GM12878 (cell line): ENCODE results near the gene TP53I3. TPM values are rescaled to one million over a fixed set of nuclear protein-coding genes. Genes with fewer than 3 reads are reported as not detected.

Source experiments
- ATF7 ChIP-seq: fragments of 450-650 bp; IDR thresholded peaks from 2 replicates; pipeline ENCODE4 v1.6.1; 2016; ENCODE audit warnings: low read depth, mild to moderate bottlenecking
- CBX5 ChIP-seq: sonication (generic); IDR thresholded peaks from 2 replicates; pipeline ENCODE4 v1.6.1; 2016; ENCODE audit warnings: low read depth, moderate library complexity, mild to moderate bottlenecking, inconsistent platforms
- CREM ChIP-seq: IDR thresholded peaks from 2 replicates; pipeline ENCODE4 v1.6.1; 2014; ENCODE audit warnings: antibody characterized with exemption, low read depth
- EP300 ChIP-seq, 2 experiments: fragments of 150-350 bp in 1 of 2; IDR thresholded peaks; 2 replicates each; pipeline ENCODE4 v1.6.1; 2011 to 2012; ENCODE audit warnings: low read depth in 2 of 2, low read length in 2 of 2, borderline replicate concordance in 1 of 2, improper control_type of control experiment in 1 of 2, inconsistent platforms in 1 of 2; ENCODE audit not compliant: control insufficient read depth in 1 of 2
- FOS ChIP-seq: IDR thresholded peaks from 3 replicates; pipeline ENCODE4 v1.6.1; 2011; ENCODE audit warnings: borderline replicate concordance; ENCODE audit not compliant: insufficient read length; ENCODE audit errors: extremely low read depth
- GATAD2B ChIP-seq: fragments of 450-650 bp; conservative IDR thresholded peaks from 2 replicates; pipeline ENCODE4 v1.6.1; 2017; ENCODE audit warnings: low read depth, mild to moderate bottlenecking, moderate library complexity
- HDAC6 ChIP-seq: fragments of 200-600 bp; sonication (generic); IDR thresholded peaks from one replicate; pipeline ENCODE4 v1.8.0; 2017; ENCODE audit warnings: antibody characterized with exemption; ENCODE audit not compliant: unreplicated experiment
- HDGF ChIP-seq: fragments of 450-650 bp; IDR thresholded peaks from 2 replicates; pipeline ENCODE4 v1.6.1; 2016; ENCODE audit warnings: antibody characterized with exemption
- IRF4 ChIP-seq: IDR thresholded peaks from 2 replicates; pipeline ENCODE4 v1.6.1; 2011; ENCODE audit warnings: low read depth, low read length
- NBN ChIP-seq: fragments of 450-650 bp; IDR thresholded peaks from 2 replicates; pipeline ENCODE4 v1.6.1; 2016
- NR2C2 ChIP-seq: IDR thresholded peaks from 2 replicates; pipeline ENCODE4 v1.6.1; 2011; ENCODE audit warnings: borderline replicate concordance, low read depth; ENCODE audit not compliant: control insufficient read depth, insufficient read length
- NRF1 ChIP-seq: conservative IDR thresholded peaks from 2 replicates; pipeline ENCODE4 v1.6.1; 2011; ENCODE audit warnings: mild to moderate bottlenecking, low read depth, low read length, improper control_type of control experiment
- POLR2AphosphoS2 ChIP-seq: IDR thresholded peaks from 2 replicates; pipeline ENCODE4 v1.6.1; 2011; ENCODE audit warnings: low read depth, mild to moderate bottlenecking, low read length, improper control_type of control experiment, moderate library complexity
- POLR2AphosphoS5 ChIP-seq: IDR thresholded peaks from 2 replicates; pipeline ENCODE4 v1.6.1; 2011; ENCODE audit warnings: mild to moderate bottlenecking, low read length, inconsistent platforms
- RUNX3 ChIP-seq: IDR thresholded peaks from 2 replicates; pipeline ENCODE4 v1.6.1; 2012; ENCODE audit warnings: low read length, inconsistent platforms
- SP1 ChIP-seq: IDR thresholded peaks from one replicate; pipeline ENCODE4 v1.6.1; 2011; ENCODE audit warnings: low read depth, low read length
- ZBED1 ChIP-seq: IDR thresholded peaks from 2 replicates; pipeline ENCODE4 v1.6.1; 2016; ENCODE audit warnings: borderline replicate concordance
- ZZZ3 ChIP-seq: IDR thresholded peaks from 2 replicates; pipeline ENCODE4 v1.6.1; 2011; ENCODE audit warnings: low read depth; ENCODE audit not compliant: control insufficient read depth, insufficient read length
- polyA plus RNA-seq, 11 experiments: library from polyadenylated mRNA; depleted of rRNA in 4 of 11; unstranded in 6 of 11; stranded (reverse) in 5 of 11; fragments of >200 nt; fragmentation: Nextera tagmentation in 4 of 11; fragmentation: Illumina TruSeq in 1 of 11; extraction: Ambion mirVana in 4 of 11; extraction: Trizol in 1 of 11; gene quantifications; 1 replicate in 1 of 11; 2 replicates in 10 of 11; pipeline versions ENCODE4 v1.2.1 to v1.2.3, GENCODE V29; 2011 to 2016; ENCODE audit warnings: inconsistent platforms in 2 of 11, missing spikeins in 2 of 11, low read depth in 1 of 11
- total RNA-seq, 4 experiments: library from RNA; depleted of rRNA in 3 of 4; stranded (reverse); fragments of >200 nt in 3 of 4; fragmentation: Illumina TruSeq in 1 of 4; extraction: Trizol in 1 of 4; gene quantifications; 2 replicates each; pipeline versions ENCODE4 v1.2.1 to v1.2.3, GENCODE V29; 2013 to 2021
- TF ChIP-seq, protein P1 (sequence below): fragments of 450-650 bp; IDR thresholded peaks from 2 replicates; pipeline ENCODE4 v1.6.1; 2016; ENCODE audit warnings: mild to moderate bottlenecking
- TF ChIP-seq, protein P2 (sequence below): IDR thresholded peaks from 2 replicates; pipeline ENCODE4 v1.6.1; 2012; ENCODE audit warnings: low read length, inconsistent platforms
- TF ChIP-seq, protein P3 (sequence below): fragments of 450-650 bp; IDR thresholded peaks from 2 replicates; pipeline ENCODE4 v1.6.1; 2017; ENCODE audit warnings: mild to moderate bottlenecking, low read depth, inconsistent platforms; ENCODE audit not compliant: poor library complexity, severe bottlenecking
- TF ChIP-seq, protein P4 (sequence below): fragments of 450-650 bp; IDR thresholded peaks from 2 replicates; pipeline ENCODE4 v1.6.1; 2016; ENCODE audit warnings: mild to moderate bottlenecking, moderate library complexity, borderline replicate concordance

TP53I3 gene
- total and polyA plus RNA-seq, 10 of the 15 experiments (the other 5 are each of a cell fraction or from before 2014, with no cell fraction given): 1.4 to 57.4 (median 11.6) TPM

DNA sequence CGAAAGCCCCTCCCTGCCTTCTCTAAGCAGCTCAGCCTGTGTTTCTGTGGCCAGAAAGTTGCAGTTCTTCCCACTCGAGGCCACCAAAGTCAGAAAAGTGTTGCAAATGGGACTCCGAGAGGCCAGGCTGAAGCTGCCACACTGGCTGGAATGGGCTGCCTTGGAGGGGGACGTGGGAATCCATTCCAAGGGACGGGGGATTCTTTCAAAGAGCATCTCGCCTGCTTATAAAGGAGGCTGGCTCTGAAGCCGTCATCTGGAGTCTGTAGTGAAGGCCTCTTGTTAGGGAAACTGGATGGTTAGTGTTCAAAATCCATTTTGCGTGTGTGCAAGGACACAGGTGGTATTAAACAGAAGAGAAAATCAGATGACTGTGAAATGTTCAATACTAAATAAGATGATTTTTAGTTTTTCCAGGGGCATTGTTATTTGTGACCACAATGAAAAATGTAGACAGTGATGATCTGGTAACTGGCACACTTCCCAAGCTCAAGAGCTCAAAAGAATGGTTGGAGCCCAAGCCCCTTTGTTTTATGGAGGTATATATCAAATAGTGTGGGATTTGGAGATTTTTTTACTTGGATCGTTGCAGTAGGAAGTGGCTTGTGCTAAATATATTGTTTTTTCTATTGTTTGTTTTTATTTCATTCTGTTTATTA is 39.4 kb upstream of the TP53I3 start (continued):
- TF ChIP-seq HDAC6: no peak
- TF ChIP-seq IRF4: no peak
- no peak for TF ChIP-seq POLR2AphosphoS5
- TF ChIP-seq CBX5: 0 out of 2 replicates have a peak, but pooled peaks have one; percentile 5
- TF ChIP-seq EP300 (IDR thresholded peaks at IDR 0.05; ENCODE audit: borderline replicate concordance in 1 of 2, control insufficient read depth in 1 of 2, low read depth in 2 of 2, low read length in 2 of 2): no peak
- no peak for TF ChIP-seq ATF7
- TF ChIP-seq, protein P1, sequence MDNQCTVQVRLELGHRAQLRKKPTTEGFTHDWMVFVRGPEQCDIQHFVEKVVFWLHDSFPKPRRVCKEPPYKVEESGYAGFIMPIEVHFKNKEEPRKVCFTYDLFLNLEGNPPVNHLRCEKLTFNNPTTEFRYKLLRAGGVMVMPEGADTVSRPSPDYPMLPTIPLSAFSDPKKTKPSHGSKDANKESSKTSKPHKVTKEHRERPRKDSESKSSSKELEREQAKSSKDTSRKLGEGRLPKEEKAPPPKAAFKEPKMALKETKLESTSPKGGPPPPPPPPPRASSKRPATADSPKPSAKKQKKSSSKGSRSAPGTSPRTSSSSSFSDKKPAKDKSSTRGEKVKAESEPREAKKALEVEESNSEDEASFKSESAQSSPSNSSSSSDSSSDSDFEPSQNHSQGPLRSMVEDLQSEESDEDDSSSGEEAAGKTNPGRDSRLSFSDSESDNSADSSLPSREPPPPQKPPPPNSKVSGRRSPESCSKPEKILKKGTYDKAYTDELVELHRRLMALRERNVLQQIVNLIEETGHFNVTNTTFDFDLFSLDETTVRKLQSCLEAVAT: peak; percentile 53; the same call in 1 of the 2 replicates
- no peak for TF ChIP-seq ZZZ3
- TF ChIP-seq, protein P2, sequence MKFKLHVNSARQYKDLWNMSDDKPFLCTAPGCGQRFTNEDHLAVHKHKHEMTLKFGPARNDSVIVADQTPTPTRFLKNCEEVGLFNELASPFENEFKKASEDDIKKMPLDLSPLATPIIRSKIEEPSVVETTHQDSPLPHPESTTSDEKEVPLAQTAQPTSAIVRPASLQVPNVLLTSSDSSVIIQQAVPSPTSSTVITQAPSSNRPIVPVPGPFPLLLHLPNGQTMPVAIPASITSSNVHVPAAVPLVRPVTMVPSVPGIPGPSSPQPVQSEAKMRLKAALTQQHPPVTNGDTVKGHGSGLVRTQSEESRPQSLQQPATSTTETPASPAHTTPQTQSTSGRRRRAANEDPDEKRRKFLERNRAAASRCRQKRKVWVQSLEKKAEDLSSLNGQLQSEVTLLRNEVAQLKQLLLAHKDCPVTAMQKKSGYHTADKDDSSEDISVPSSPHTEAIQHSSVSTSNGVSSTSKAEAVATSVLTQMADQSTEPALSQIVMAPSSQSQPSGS: no peak
- no peak for TF ChIP-seq FOS
- no peak for TF ChIP-seq SP1
- no peak for TF ChIP-seq ZBED1
- no peak for TF ChIP-seq CREM
- TF ChIP-seq, protein P3, sequence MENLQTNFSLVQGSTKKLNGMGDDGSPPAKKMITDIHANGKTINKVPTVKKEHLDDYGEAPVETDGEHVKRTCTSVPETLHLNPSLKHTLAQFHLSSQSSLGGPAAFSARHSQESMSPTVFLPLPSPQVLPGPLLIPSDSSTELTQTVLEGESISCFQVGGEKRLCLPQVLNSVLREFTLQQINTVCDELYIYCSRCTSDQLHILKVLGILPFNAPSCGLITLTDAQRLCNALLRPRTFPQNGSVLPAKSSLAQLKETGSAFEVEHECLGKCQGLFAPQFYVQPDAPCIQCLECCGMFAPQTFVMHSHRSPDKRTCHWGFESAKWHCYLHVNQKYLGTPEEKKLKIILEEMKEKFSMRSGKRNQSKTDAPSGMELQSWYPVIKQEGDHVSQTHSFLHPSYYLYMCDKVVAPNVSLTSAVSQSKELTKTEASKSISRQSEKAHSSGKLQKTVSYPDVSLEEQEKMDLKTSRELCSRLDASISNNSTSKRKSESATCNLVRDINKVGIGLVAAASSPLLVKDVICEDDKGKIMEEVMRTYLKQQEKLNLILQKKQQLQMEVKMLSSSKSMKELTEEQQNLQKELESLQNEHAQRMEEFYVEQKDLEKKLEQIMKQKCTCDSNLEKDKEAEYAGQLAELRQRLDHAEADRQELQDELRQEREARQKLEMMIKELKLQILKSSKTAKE: no peak
- no peak for TF ChIP-seq NRF1
- TF ChIP-seq HDGF: 0 out of 2 replicates have a peak, but pooled peaks have one; percentile 47
- TF ChIP-seq, protein P4, sequence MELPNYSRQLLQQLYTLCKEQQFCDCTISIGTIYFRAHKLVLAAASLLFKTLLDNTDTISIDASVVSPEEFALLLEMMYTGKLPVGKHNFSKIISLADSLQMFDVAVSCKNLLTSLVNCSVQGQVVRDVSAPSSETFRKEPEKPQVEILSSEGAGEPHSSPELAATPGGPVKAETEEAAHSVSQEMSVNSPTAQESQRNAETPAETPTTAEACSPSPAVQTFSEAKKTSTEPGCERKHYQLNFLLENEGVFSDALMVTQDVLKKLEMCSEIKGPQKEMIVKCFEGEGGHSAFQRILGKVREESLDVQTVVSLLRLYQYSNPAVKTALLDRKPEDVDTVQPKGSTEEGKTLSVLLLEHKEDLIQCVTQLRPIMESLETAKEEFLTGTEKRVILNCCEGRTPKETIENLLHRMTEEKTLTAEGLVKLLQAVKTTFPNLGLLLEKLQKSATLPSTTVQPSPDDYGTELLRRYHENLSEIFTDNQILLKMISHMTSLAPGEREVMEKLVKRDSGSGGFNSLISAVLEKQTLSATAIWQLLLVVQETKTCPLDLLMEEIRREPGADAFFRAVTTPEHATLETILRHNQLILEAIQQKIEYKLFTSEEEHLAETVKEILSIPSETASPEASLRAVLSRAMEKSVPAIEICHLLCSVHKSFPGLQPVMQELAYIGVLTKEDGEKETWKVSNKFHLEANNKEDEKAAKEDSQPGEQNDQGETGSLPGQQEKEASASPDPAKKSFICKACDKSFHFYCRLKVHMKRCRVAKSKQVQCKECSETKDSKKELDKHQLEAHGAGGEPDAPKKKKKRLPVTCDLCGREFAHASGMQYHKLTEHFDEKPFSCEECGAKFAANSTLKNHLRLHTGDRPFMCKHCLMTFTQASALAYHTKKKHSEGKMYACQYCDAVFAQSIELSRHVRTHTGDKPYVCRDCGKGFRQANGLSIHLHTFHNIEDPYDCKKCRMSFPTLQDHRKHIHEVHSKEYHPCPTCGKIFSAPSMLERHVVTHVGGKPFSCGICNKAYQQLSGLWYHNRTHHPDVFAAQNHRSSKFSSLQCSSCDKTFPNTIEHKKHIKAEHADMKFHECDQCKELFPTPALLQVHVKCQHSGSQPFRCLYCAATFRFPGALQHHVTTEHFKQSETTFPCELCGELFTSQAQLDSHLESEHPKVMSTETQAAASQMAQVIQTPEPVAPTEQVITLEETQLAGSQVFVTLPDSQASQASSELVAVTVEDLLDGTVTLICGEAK: no peak; the same call in 1 of the 2 replicates
- TF ChIP-seq NBN: 0 out of 2 replicates have a peak, but pooled peaks have one; percentile 25
- no peak for TF ChIP-seq NR2C2
- TF ChIP-seq RUNX3: peak; percentile 56
- no peak for TF ChIP-seq GATAD2B
- no peak for TF ChIP-seq POLR2AphosphoS2
